GM12872 (cell line): ENCODE data around the gene WDR13.

Experiments used
- CTCF ChIP-seq: IDR thresholded peaks from 3 replicates; pipeline ENCODE4 v1.5.1; 2011; ENCODE audit warnings: low read depth, mild to moderate bottlenecking, low read length, moderate library complexity; ENCODE audit not compliant: insufficient read depth

The WDR13 gene

DNA sequence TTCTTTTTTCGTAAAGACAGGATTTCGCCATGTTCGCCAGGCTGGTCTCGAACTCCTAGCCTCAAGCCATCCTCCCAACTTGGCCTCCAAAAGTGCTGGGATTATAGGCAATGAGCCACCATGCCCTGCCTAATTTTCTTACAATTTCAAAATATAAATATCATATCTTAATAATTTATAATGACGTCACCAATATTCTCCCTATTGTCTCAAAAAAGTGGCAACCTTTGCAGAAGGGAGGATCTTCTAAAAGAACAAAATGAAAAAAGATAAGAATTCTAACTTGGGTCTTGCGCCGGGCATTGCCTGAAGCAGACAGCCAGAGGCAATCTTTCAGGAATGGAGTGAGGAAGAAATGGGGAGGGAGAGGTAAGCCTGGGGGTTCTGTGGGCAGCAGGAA lies 48.4 kb downstream of the WDR13 start:
- TF ChIP-seq CTCF, result no peak

DNA sequence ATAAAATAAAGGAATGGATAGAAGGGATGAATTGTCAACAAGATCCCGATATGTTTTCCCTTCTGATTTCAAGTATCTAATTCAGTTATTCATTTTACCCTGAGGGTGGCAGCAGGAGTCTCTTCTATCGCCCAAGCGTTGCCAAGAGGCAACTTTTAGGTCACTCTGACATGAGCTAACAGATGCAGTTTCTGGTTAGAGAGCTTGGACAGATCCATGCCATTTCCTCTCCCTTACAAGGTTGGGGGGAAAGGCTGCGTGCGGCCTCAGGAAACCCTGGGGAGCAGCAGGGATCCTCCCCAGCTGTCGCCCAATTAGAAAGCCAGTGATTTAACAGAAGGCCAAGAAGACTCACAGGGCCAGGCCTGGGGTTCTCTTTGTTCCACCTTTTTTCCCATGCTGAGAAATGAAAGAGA lies 51.1 kb downstream of the WDR13 start:
- TF ChIP-seq CTCF, result peak; percentile 27; the same call in 1 of the 3 replicates

GRCh38 chrX:48649102-48649501 lies 51.8 kb downstream of the WDR13 start:
- no peak for TF ChIP-seq CTCF
